C4-2B (cell line): Measurements from ENCODE around the gene SRPX2.
"Not testable (repeated sequence)": the region's sequence is repeated elsewhere in the genome, so short reads cannot be mapped to it uniquely, and the experiment has no call there.

Experiments
- CTCF ChIP-seq: fragments of 450-650 bp; conservative IDR thresholded peaks from 2 replicates; pipeline ENCODE4 v1.5.1; 2017; ENCODE audit warnings: mild to moderate bottlenecking
- ZFX ChIP-seq: fragments of 450-650 bp; IDR thresholded peaks from 2 replicates; pipeline ENCODE4 v1.6.1; 2017

GRCh38 chrX:100724006-100724405 lies 80.0 kb downstream of the SRPX2 start:
- not testable (repeated sequence) for TF ChIP-seq CTCF, ZFX
